ENCODE results near the gene MYPOP. TPM values are rescaled to one million over a fixed set of nuclear protein-coding genes. Genes with fewer than 3 reads are reported as not detected.

Gene MYPOP
- polyA plus RNA-seq (2012; ENCODE audit: low read depth, missing spikeins), result 3.3 TPM

- DNase-seq (ENCODE audit: insufficient read length, low spot score) (no peak), FAIRE-seq (no peak)
- TF ChIP-seq POLR2A (IDR thresholded peaks at IDR 0.05; ENCODE audit: low read depth, low read length) (no peak), TAF1 (IDR thresholded peaks at IDR 0.05; ENCODE audit: low read depth, low read length) (no peak), POLR2AphosphoS5 (IDR thresholded peaks at IDR 0.05; ENCODE audit: low read depth, low read length) (no peak), POU2F2 (IDR thresholded peaks at IDR 0.05; ENCODE audit: low read depth, low read length) (no peak), SPI1 (IDR thresholded peaks at IDR 0.05; ENCODE audit: low read depth, low read length) (no peak)
Measured at GRCh38 chr19:45901912-45902650, at the start of gene MYPOP. MYPOP (minus strand) TSS chr19:45902613; CDS start chr19:45901773, 840 bp downstream.

- DNase-seq (ENCODE audit: insufficient read length, low spot score) (no peak), FAIRE-seq (no peak)
- TF ChIP-seq POU2F2 (IDR thresholded peaks at IDR 0.05; ENCODE audit: low read depth, low read length) (no peak), TAF1 (IDR thresholded peaks at IDR 0.05; ENCODE audit: low read depth, low read length) (no peak), PAX5 (IDR thresholded peaks at IDR 0.05; ENCODE audit: insufficient read depth, low read length, severe bottlenecking) (no peak), POLR2A (IDR thresholded peaks at IDR 0.05; ENCODE audit: low read depth, low read length) (no peak), POLR2AphosphoS5 (IDR thresholded peaks at IDR 0.05; ENCODE audit: low read depth, low read length) (no peak), SPI1 (IDR thresholded peaks at IDR 0.05; ENCODE audit: low read depth, low read length) (no peak)
Measured at GRCh38 chr19:45947926-45948325, 45.5 kb upstream of the MYPOP start.

GRCh38 chr19:45940515-45940805 lies 38.0 kb upstream of the MYPOP start:
- FAIRE-seq (no peak), DNase-seq (ENCODE audit: insufficient read length, low spot score) (no peak)
- TF ChIP-seq PAX5 (IDR thresholded peaks at IDR 0.05; ENCODE audit: insufficient read depth, low read length, severe bottlenecking), result no peak
- no peak for TF ChIP-seq POLR2A (IDR thresholded peaks at IDR 0.05; ENCODE audit: low read depth, low read length)
- no peak for TF ChIP-seq SPI1 (IDR thresholded peaks at IDR 0.05; ENCODE audit: low read depth, low read length)
- no peak for TF ChIP-seq POLR2AphosphoS5 (IDR thresholded peaks at IDR 0.05; ENCODE audit: low read depth, low read length)
- no peak for TF ChIP-seq POU2F2 (IDR thresholded peaks at IDR 0.05; ENCODE audit: low read depth, low read length)
- TF ChIP-seq TAF1 (IDR thresholded peaks at IDR 0.05; ENCODE audit: low read depth, low read length), result no peak

GRCh38 chr19:45939792-45940514 lies 37.5 kb upstream of the MYPOP start:
- no peak for FAIRE-seq
- DNase-seq (ENCODE audit: insufficient read length, low spot score), result no peak
- TF ChIP-seq POLR2AphosphoS5 (IDR thresholded peaks at IDR 0.05; ENCODE audit: low read depth, low read length) (no peak), PAX5 (IDR thresholded peaks at IDR 0.05; ENCODE audit: insufficient read depth, low read length, severe bottlenecking) (no peak), POU2F2 (IDR thresholded peaks at IDR 0.05; ENCODE audit: low read depth, low read length) (no peak), TAF1 (IDR thresholded peaks at IDR 0.05; ENCODE audit: low read depth, low read length) (no peak), POLR2A (IDR thresholded peaks at IDR 0.05; ENCODE audit: low read depth, low read length) (no peak), SPI1 (IDR thresholded peaks at IDR 0.05; ENCODE audit: low read depth, low read length) (no peak)

- TF ChIP-seq POLR2A (IDR thresholded peaks at IDR 0.05; ENCODE audit: low read depth, low read length) (no peak), POLR2AphosphoS5 (IDR thresholded peaks at IDR 0.05; ENCODE audit: low read depth, low read length) (no peak), POU2F2 (IDR thresholded peaks at IDR 0.05; ENCODE audit: low read depth, low read length) (no peak), PAX5 (IDR thresholded peaks at IDR 0.05; ENCODE audit: insufficient read depth, low read length, severe bottlenecking) (no peak), SPI1 (IDR thresholded peaks at IDR 0.05; ENCODE audit: low read depth, low read length) (no peak), TAF1 (IDR thresholded peaks at IDR 0.05; ENCODE audit: low read depth, low read length) (no peak)
- FAIRE-seq (no peak), DNase-seq (ENCODE audit: insufficient read length, low spot score) (no peak)
Measured at GRCh38 chr19:45938733-45939319, 36.4 kb upstream of the MYPOP start.

GRCh38 chr19:45935267-45935666 lies 32.9 kb upstream of the MYPOP start:
- TF ChIP-seq PAX5 (IDR thresholded peaks at IDR 0.05; ENCODE audit: insufficient read depth, low read length, severe bottlenecking), result no peak
- no peak for TF ChIP-seq POLR2A (IDR thresholded peaks at IDR 0.05; ENCODE audit: low read depth, low read length)
- no peak for TF ChIP-seq POU2F2 (IDR thresholded peaks at IDR 0.05; ENCODE audit: low read depth, low read length)
- DNase-seq (ENCODE audit: insufficient read length, low spot score) (no peak), FAIRE-seq (no peak)

GRCh38 chr19:45934551-45935230 lies 32.3 kb upstream of the MYPOP start:
- DNase-seq (ENCODE audit: insufficient read length, low spot score) (no peak), FAIRE-seq (no peak)
- TF ChIP-seq POLR2A (IDR thresholded peaks at IDR 0.05; ENCODE audit: low read depth, low read length), result no peak
- TF ChIP-seq POLR2AphosphoS5 (IDR thresholded peaks at IDR 0.05; ENCODE audit: low read depth, low read length), result no peak
- no peak for TF ChIP-seq POU2F2 (IDR thresholded peaks at IDR 0.05; ENCODE audit: low read depth, low read length)
- TF ChIP-seq PAX5 (IDR thresholded peaks at IDR 0.05; ENCODE audit: insufficient read depth, low read length, severe bottlenecking), result no peak
- no peak for TF ChIP-seq TAF1 (IDR thresholded peaks at IDR 0.05; ENCODE audit: low read depth, low read length)
- TF ChIP-seq SPI1 (IDR thresholded peaks at IDR 0.05; ENCODE audit: low read depth, low read length), result no peak

- DNase-seq (ENCODE audit: insufficient read length, low spot score) (no peak), FAIRE-seq (no peak)
- TF ChIP-seq POLR2A (IDR thresholded peaks at IDR 0.05; ENCODE audit: low read depth, low read length), result no peak
- TF ChIP-seq SPI1 (IDR thresholded peaks at IDR 0.05; ENCODE audit: low read depth, low read length), result no peak
- TF ChIP-seq TAF1 (IDR thresholded peaks at IDR 0.05; ENCODE audit: low read depth, low read length), result no peak
- no peak for TF ChIP-seq PAX5 (IDR thresholded peaks at IDR 0.05; ENCODE audit: insufficient read depth, low read length, severe bottlenecking)
- TF ChIP-seq POLR2AphosphoS5 (IDR thresholded peaks at IDR 0.05; ENCODE audit: low read depth, low read length), result no peak
- TF ChIP-seq POU2F2 (IDR thresholded peaks at IDR 0.05; ENCODE audit: low read depth, low read length), result no peak
Measured at GRCh38 chr19:45933759-45934158, 31.3 kb upstream of the MYPOP start.

- no peak for TF ChIP-seq POLR2A (IDR thresholded peaks at IDR 0.05; ENCODE audit: low read depth, low read length)
- TF ChIP-seq POLR2AphosphoS5 (IDR thresholded peaks at IDR 0.05; ENCODE audit: low read depth, low read length), result no peak
- TF ChIP-seq TAF1 (IDR thresholded peaks at IDR 0.05; ENCODE audit: low read depth, low read length), result no peak
- TF ChIP-seq POU2F2 (IDR thresholded peaks at IDR 0.05; ENCODE audit: low read depth, low read length), result no peak
- TF ChIP-seq SPI1 (IDR thresholded peaks at IDR 0.05; ENCODE audit: low read depth, low read length), result no peak
- no peak for TF ChIP-seq PAX5 (IDR thresholded peaks at IDR 0.05; ENCODE audit: insufficient read depth, low read length, severe bottlenecking)
- no peak for DNase-seq (ENCODE audit: insufficient read length, low spot score)
- FAIRE-seq, result no peak
Measured at GRCh38 chr19:45931055-45931454, 28.6 kb upstream of the MYPOP start.
